Inflammatory macrophage (primary cell): Measurements from ENCODE around the gene GNG4.

Source experiments
- DNase-seq, 2 donors: peaks; one replicate each; pipeline ENCODE4 v3.0.0-alpha.2; 2020 to 2022

GNG4 gene

DNA sequence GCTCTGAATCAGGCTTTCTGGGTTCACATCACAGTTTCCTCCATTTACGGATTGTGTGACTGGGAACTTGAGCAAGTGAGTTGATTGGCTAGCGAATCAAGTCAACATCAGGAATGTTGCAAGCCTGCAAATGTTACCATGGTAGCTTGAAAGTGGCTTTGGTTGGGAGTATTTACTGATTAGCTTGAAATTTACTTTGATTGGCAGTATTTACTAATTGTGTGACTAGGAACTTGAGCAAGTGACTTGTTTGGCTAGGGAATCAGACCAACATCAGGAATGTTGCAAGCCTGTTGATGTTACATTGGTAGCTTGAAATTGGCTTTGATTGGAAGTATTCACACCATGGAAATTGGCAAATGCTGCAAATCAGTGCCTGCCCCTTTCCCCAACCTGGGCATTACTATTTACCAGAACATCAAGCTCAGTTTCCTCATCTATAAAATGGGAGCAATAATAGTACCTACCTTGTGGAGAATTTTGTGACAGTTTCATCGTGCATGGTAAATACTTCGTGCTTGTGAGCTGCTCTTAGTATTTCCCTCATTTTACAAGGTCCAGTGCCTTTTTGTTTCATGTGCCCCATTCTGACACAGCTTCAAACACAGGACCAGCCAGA lies 122.3 kb downstream of the GNG4 start:
- no peak for DNase-seq

- no peak for DNase-seq
Measured at GRCh38 chr1:235525314-235525713, 124.3 kb downstream of the GNG4 start.

- no peak for DNase-seq
Measured at GRCh38 chr1:235516862-235517446, 132.6 kb downstream of the GNG4 start.

GRCh38 chr1:235515844-235516512 lies 133.6 kb downstream of the GNG4 start:
- DNase-seq = peak; percentile 28 to 63

DNA sequence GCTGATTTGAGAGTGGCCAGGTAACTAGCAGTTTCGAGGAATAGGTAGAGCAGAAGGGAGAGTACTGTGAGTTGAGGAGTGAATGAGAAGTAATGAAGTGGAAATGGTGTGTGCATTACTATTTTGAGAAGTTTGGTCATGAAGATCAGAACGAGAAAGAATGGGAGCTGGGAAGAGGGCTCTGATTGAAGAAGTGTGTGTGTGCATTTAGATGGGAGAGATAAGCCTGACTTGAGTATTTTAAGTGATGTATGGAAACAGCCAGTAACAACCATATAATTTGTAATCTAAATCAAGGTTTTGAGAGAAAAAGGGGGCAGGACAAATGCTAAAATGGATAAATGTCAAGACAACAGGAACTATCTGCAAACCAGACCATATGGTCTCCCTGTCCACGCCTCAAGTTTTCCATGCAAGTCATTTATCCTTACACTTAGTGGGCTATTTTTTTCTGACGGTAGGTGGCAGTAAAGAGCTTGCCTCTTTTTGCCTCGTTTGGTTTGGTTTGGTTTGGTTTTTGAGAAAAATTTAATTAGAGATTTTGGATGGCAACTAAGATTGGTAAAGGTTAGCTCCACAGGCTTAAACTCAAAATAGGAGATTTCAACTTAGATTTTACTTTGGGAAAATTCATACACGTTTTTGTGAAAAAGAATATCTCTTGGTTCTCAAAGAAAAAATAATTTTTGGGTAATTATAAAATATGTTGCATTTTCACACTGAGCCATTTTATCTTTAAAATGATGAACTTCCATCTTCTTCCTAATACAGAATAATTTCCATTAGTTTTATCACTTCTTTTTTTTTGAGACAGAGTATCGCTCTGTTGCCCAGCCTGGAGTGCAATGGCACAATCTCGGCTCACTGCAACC lies 135.9 kb downstream of the GNG4 start:
- peak; percentile 78 to 82 for DNase-seq

DNA sequence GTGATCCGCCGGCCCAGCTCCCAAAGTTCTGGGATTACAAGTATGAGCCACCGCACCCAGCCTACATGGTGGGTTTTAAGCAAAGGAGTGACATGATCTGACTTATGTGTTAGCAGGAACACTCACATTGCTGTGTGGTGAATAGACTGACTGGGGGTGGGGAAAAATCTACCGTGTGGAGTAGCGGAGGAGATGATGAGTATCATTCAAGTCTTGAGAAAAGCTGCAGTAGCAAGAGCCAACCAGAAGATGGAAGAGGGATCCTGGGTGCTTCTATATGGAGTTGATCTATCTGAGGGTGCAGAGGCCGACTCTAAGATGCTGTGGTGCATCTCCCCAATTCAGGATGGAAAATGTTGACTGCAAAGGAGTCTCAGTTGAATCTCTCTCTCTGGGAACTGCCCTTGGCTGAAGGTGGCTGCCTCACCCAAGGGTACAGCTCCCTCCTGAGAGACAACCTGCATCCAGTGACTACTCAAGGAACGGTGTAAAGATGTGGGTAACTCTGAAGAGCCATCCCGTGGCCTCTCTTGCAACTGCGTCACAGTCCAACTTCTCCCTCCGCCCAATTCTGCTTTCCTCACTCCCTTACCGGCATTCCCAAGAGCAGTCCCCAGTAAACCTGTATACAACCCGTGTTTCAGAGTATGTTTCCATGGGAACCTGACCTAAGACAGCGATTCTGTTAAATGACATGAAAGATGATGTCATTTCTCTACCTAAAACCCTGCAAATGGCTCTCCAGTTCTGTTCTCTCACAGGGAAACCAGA lies 137.9 kb downstream of the GNG4 start:
- no peak for DNase-seq

GRCh38 chr1:235510823-235511222 lies 138.8 kb downstream of the GNG4 start:
- no peak for DNase-seq

GRCh38 chr1:235507623-235508022 lies 142.0 kb downstream of the GNG4 start:
- DNase-seq = no peak

DNA sequence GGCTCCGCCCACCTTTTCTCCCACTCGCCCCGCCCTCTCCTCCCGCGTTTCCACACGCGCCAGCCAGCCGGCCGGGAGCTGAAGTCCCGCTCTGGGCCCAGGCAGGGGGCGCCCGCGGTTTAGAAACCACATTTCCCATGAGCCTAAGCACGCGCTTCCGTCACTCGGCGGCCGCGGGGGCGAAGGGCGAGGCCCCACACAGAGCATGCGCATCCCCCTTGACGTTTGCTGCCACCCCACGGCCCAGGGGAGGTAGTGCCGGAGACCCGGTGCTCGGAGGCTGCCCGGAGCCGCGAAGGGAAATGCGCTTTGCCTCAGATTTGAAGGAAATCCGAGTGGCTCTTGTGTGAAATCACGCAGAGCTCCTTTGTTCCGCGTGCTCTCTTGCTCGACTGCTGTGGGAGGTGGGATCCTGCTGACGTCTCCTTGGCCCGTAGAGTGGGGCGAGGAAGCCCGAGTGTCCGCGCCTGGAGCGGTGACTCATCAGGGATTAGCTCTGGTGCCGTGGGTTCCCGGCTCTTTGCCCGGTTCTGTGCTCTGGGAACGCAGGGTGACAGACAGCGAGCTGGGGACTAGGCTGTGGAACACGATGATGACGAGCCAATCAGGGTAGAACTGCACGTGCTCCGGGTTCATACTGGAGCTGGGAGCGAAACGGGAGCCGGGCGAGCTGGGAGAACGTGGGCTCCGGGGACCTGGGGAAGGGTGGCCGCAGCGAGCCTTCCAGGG lies 144.9 kb downstream of the GNG4 start:
- DNase-seq = peak; percentile 99

GRCh38 chr1:235504122-235504493 lies 145.5 kb downstream of the GNG4 start, which contains the start of gene B3GALNT2:
TSS of gene B3GALNT2 (minus strand) at chr1:235504452. CDS start at chr1:235504252, 200 bp downstream.
- DNase-seq = no peak

DNA sequence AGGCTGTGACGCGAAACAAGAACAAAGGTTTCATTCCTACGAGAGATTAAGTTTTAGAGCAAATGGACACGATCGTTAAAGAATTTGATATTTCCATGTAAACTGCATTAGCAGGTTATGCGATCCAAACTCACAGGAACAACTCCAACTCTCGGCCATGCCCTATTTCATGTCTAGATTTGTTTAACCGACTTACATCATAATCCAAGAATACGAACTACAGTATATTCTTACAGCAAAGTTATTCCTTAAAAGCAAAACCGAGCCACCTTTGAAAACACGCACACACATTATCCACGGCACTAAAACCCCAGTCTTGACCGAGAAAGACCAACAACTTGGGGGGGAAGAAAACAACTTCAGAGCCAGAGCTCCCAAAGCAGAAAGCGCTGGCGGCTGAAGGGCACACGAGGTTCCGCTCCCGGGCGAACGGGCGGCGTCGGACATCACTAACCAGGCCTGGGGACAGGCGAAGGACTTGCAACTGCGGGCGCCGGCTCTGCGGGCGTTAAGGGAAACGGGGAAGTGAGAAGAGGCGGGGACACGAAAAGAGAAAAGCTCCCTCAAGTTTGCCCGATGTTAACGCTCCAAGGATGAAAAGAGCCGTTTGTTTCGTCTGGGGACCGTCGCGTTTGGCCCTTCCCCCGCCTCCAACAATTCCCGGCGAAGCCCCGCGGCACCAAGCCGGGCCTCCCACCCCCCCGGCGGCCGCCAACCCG lies 146.0 kb downstream of the GNG4 start:
- peak; percentile 74 to 82 for DNase-seq

- peak in 1 of 2 donors; percentile 11 for DNase-seq
Measured at GRCh38 chr1:235502601-235503402, 146.8 kb downstream of the GNG4 start.

GRCh38 chr1:235500971-235501540 lies 148.5 kb downstream of the GNG4 start:
- DNase-seq = no peak
